ENCODE results near the gene TTN.
"Not testable (repeated sequence)": the region's sequence is repeated elsewhere in the genome, so short reads cannot be mapped to it uniquely, and the experiment has no call there.

The TTN gene

DNA sequence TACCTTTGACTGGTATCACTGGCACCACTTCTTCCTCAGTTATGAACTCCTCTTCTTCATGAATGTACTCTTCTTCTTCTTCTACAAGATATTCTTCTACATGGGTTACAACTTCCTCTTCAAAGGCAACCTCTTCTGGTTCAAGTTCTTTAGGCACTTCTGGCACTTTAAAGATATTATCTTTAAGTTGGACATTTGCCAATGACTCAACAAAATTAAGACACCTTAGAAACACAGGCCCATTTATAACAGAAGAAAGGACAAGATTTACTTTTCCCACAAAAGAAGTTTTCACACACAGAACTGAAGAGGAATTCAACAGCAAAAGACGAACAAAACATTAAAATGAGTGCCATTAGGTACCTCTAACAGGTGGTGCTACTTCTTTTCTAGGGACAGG lies 127.3 kb downstream of the TTN start:
- no peaks in the 10 kb centered on the region for H3K4me1 Mint-ChIP-seq
- no peak overlapping the region for H3K27ac Mint-ChIP-seq
- no peaks in the 10 kb centered on the region for H3K27me3 Mint-ChIP-seq
- H3K4me3 Mint-ChIP-seq = no peak overlapping the region
- peaks cover 5% of the 10 kb centered on the region for H3K9me3 Mint-ChIP-seq
- H3K36me3 Mint-ChIP-seq = peaks cover 30% of the 10 kb centered on the region

DNA sequence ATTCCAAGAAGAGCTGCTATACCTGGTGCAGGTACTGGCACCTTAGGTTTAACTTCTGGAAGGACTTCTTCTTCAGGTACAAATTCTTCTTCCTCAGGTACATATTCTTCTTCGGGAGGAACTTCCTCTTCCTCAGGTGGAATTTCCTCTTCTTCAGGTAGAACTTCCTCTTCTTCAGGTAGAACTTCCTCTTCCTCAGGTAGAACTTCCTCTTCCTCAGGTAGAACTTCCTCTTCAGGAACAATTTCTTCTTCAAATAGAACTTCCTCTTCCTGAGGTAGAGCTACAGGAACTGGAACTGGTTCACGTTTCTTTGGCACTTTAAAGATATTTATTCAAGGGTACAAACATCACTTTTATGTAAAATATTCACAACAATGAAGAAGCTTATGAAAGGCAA lies 129.6 kb downstream of the TTN start:
- H3K27ac Mint-ChIP-seq = peak overlapping the region; percentile 35
- no peak overlapping the region for H3K4me3 Mint-ChIP-seq
- H3K27me3 Mint-ChIP-seq = no peaks in the 10 kb centered on the region
- H3K9me3 Mint-ChIP-seq = peaks cover 5% of the 10 kb centered on the region
- no peaks in the 10 kb centered on the region for H3K4me1 Mint-ChIP-seq
- peaks cover 25% of the 10 kb centered on the region for H3K36me3 Mint-ChIP-seq

DNA sequence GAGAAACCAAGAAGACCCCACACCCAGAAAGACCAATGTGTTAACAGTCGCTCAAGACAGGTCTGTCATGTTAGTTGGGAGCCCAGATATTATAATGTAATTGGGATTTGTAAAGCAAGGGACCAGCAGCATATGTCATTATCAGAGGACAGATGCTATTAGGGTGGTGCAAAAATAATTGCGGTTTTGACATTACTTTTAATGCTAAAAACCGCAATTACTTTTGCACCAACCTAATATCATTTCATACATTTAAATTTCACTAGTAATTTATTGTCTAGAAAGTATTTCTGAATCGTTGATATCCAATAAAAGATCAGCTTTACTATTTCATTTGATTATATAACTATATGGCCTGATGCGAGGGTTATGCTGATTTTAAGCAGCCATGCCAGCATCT lies 131.2 kb downstream of the TTN start:
- H3K9me3 Mint-ChIP-seq = peaks cover 5% of the 10 kb centered on the region
- no peak overlapping the region for H3K27ac Mint-ChIP-seq
- peaks cover 23% of the 10 kb centered on the region for H3K36me3 Mint-ChIP-seq
- H3K4me1 Mint-ChIP-seq = no peaks in the 10 kb centered on the region
- no peaks in the 10 kb centered on the region for H3K27me3 Mint-ChIP-seq
- H3K4me3 Mint-ChIP-seq = no peak overlapping the region

DNA sequence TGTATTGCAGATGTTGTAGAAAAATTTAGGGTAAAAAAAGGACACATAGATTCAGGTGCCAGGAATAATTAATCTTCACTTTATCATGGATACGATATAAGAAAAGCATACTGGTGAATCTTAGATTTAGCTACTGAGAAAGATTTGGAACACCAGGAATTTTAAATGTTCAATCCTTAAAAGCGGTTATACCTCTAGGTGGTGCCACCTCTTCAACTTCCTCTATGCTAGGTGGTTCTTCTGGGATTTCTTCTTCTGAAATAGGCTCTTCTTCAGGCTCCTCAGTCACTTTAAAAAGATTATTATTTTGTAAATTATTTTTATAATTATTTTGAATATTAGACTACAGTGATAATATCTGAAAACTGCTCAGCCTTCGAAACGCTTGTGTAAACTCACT lies 133.1 kb downstream of the TTN start:
- H3K4me3 Mint-ChIP-seq = no peak overlapping the region
- H3K4me1 Mint-ChIP-seq = no peaks in the 10 kb centered on the region
- H3K36me3 Mint-ChIP-seq = peaks cover 21% of the 10 kb centered on the region
- H3K27me3 Mint-ChIP-seq = no peaks in the 10 kb centered on the region
- H3K9me3 Mint-ChIP-seq = peaks cover 5% of the 10 kb centered on the region
- H3K27ac Mint-ChIP-seq = no peak overlapping the region

DNA sequence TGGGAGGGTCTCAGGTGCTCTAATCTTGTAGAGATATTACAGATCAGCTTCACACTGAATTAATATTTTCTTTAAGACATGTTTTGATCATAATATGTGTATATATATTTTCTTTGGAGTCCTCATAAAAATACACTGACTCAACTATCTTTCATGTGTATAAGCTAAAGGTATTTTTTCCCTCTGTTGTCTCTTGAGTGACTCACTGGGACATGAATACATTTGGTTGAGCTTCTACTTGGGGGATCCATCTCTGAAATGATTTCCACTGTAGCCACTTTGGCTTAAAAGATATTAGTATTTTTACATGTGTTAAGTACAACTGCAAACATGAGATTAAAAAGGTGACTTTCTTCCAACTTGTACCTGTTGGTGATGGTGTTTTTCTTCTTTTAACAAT lies 140.8 kb downstream of the TTN start:
- no peaks in the 10 kb centered on the region for H3K4me1 Mint-ChIP-seq
- H3K36me3 Mint-ChIP-seq = peaks cover 3% of the 10 kb centered on the region
- H3K27ac Mint-ChIP-seq = no peak overlapping the region
- no peaks in the 10 kb centered on the region for H3K27me3 Mint-ChIP-seq
- no peak overlapping the region for H3K4me3 Mint-ChIP-seq
- no peaks in the 10 kb centered on the region for H3K9me3 Mint-ChIP-seq

DNA sequence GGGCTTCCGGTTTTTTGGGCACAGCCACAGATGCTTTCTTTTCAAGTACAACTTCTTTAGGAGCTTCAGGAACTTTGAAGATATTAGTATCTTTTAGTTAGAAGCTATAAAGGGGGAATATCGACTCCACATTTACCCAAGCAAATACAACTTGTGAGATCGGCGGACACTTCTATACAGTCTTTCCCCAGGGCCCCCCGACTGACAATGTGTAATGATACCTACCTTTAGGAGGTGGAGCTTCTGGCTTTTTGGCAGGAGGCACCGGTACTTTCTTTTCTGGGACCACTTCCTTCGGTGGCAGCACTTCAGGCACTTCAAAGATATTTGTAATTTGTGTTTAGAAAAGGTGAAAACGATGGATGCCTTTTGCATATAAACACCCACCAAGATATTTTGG lies 148.7 kb downstream of the TTN start:
- H3K27me3 Mint-ChIP-seq = not testable (repeated sequence)

DNA sequence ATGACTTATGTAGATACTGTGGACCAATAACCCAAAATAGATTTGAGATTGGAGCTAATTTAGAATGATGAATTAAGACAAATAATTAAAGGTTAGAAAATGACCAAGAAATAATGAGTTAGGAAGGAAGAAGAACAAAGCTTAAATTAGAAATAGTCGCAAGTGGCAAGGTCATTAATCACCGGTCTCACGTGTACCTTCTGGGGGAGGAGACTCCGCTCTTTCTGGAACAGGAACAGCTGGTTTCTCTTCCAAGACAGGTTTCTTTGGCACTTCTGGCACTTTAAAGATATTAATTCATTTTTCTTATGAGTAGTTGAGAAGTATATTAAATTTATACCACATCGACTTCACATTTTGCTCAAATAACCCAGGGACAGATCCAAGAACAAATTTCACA lies 156.7 kb downstream of the TTN start:
- H3K4me1 Mint-ChIP-seq = no peaks in the 10 kb centered on the region
- peaks cover 14% of the 10 kb centered on the region for H3K36me3 Mint-ChIP-seq
- H3K9me3 Mint-ChIP-seq = no peaks in the 10 kb centered on the region
- no peak overlapping the region for H3K27ac Mint-ChIP-seq
- H3K27me3 Mint-ChIP-seq = no peaks in the 10 kb centered on the region
- H3K4me3 Mint-ChIP-seq = no peak overlapping the region

More for the DNA sequence above, 148.7 kb downstream of the TTN start:
- H3K27ac Mint-ChIP-seq, H3K4me3 Mint-ChIP-seq, H3K4me1 Mint-ChIP-seq, H3K36me3 Mint-ChIP-seq, H3K9me3 Mint-ChIP-seq: not testable (repeated sequence)

DNA sequence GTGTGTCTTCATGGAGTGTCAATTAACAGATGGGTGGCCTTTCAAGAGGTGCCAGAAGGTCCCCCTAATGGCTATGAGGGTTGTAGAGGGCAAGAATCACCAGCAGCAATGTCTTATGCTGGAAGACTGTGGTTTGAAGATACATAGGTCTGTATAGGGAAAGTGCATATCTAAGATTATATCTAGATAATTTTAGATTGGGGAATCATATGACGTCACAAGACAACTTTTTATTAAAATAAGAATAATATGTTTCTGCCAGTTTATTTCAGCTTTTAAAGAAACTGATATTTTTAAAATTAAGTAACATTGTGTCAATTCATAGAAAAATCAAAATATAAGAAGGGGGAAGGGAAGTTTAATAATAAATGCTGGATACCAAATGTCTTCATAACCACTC lies 162.3 kb downstream of the TTN start:
- Mint-ChIP-seq H3K4me1 (no peaks in the 10 kb centered on the region), H3K9me3 (no peaks in the 10 kb centered on the region), H3K36me3 (peaks cover 17% of the 10 kb centered on the region), H3K27me3 (no peaks in the 10 kb centered on the region), H3K27ac (no peak overlapping the region), H3K4me3 (no peak overlapping the region)

DNA sequence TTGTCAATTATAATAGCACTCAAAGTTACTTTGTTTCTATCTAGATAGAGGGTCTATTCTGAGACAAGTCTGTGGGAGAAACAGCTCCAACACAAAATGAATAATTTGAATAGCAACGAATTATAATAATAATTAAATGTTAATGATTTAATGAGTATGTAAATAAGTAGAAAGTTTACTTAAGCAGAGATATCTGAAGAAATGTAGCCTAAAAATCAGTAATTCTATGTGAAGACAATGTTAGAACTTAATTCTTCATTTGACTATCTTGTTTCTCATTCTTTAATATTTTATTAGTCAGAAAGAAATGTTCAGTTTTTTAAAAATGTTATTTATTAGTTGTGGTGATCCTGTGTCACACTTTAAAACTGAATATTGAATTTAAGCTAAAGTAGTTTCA lies 165.7 kb downstream of the TTN start:
- Mint-ChIP-seq H3K4me1 (no peaks in the 10 kb centered on the region), H3K9me3 (no peaks in the 10 kb centered on the region)

DNA sequence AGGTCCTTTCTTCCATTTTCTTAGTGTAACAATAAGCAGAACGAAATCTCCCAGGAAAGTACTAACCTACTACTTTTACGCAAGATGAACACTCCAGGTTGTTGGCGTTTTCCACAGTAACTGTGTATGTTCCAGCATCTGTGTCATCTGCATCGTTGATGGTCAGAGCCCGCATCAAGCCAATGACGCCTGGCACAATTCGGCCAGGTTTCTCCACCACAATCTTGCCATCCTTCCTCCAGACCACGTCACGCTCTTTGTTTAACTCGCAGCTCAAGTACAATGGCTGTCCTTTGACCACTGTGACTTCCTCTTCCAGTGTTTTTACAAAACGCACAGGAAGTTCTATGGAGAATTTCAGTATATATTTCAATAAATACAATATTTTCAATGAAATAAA lies 171.3 kb downstream of the TTN start:
- H3K27me3 Mint-ChIP-seq = no peaks in the 10 kb centered on the region
- H3K9me3 Mint-ChIP-seq = no peaks in the 10 kb centered on the region
- H3K27ac Mint-ChIP-seq = no peak overlapping the region
- H3K4me1 Mint-ChIP-seq = no peaks in the 10 kb centered on the region
- no peak overlapping the region for H3K4me3 Mint-ChIP-seq
- peaks cover 13% of the 10 kb centered on the region for H3K36me3 Mint-ChIP-seq

More for the DNA sequence above, 165.7 kb downstream of the TTN start:
- peaks cover 16% of the 10 kb centered on the region for H3K36me3 Mint-ChIP-seq
- H3K27ac Mint-ChIP-seq = no peak overlapping the region
- H3K27me3 Mint-ChIP-seq = no peaks in the 10 kb centered on the region
- no peak overlapping the region for H3K4me3 Mint-ChIP-seq

DNA sequence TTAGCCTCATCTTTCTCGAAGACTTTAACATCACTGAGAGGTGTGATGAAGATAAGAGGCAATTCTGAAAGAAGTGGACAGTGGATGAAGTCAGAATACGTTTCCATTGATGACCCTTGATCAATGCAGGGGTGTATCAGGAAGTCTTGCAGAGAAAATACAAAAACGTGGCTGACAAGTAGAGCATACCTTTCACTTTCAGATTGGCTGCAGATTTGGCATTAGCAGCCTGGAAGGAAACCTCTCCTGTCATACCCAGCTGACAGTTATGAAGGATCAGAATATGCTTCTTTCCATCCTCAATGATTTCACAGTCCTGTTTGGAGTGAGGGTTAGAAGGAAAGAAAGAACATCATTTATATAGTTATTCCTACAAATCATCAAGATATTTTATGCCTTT lies 174.5 kb downstream of the TTN start:
- Mint-ChIP-seq H3K4me1 (no peaks in the 10 kb centered on the region), H3K9me3 (no peaks in the 10 kb centered on the region), H3K27ac (no peak overlapping the region), H3K4me3 (no peak overlapping the region), H3K27me3 (no peaks in the 10 kb centered on the region), H3K36me3 (peaks cover 13% of the 10 kb centered on the region)

DNA sequence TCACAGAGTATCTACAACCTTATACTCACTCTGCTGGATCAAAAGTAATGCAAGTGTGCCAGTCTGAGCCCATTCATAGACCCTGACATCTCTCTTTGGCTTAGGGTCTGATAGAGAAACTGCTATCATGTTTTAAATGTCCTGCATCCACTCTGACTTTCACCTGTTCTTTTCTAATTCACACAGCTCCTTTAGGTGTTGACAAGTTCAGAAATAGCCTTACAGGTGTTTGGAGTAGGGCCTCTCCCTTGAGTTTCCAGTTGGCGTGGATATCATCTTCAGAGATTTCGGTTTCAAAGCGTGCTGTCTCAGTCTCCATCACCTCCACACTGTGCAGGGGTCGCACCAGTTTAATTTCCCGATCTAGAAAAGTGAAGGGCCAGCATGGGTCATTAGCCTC lies 176.6 kb downstream of the TTN start:
- no peaks in the 10 kb centered on the region for H3K4me1 Mint-ChIP-seq
- no peak overlapping the region for H3K4me3 Mint-ChIP-seq
- no peak overlapping the region for H3K27ac Mint-ChIP-seq
- peaks cover 13% of the 10 kb centered on the region for H3K36me3 Mint-ChIP-seq
- no peaks in the 10 kb centered on the region for H3K9me3 Mint-ChIP-seq
- H3K27me3 Mint-ChIP-seq = no peaks in the 10 kb centered on the region

DNA sequence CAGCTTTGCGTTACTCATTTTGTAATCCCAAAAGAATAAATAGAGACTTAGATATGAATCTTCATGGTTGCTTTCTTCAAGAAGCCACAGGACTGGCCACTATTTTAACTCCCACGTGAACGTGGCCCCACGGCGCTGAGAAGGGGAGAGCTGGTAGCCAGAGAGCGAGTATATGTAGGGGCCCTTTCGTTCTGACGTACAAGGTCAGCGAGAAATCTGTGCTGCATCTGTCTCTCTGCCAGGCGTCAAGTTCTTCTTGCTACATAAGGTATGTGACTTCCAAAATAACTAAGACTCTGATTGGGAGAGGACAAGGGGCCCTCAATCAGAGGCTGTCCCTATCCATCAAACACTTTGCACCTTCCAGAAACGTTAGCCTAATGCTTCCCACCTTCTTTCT lies 177.8 kb downstream of the TTN start:
- H3K36me3 Mint-ChIP-seq = peaks cover 13% of the 10 kb centered on the region
- no peaks in the 10 kb centered on the region for H3K9me3 Mint-ChIP-seq
- no peaks in the 10 kb centered on the region for H3K4me1 Mint-ChIP-seq
- H3K4me3 Mint-ChIP-seq = no peak overlapping the region
- H3K27ac Mint-ChIP-seq = peak overlapping the region; percentile 69
- no peaks in the 10 kb centered on the region for H3K27me3 Mint-ChIP-seq

DNA sequence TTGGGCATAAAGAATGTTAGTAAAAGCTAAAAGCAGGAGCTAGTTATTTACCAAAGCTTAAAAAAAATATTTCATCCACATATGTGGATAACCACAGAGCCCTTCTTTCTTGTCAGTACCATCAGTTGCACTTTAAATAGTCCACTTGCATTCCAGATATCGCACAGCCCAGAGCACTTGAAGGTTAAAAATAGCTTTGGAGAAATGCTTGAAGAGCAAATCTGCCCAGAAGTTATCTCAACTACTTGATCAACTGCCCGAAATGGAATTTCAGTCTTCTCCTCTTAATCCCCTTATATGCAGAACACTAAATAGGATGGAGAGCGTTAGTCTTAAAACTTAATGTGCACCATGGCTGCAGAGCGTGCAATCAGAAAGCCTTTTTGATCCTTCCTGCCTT lies 178.6 kb downstream of the TTN start:
- H3K4me1 Mint-ChIP-seq = no peaks in the 10 kb centered on the region
- no peak overlapping the region for H3K27ac Mint-ChIP-seq
- H3K27me3 Mint-ChIP-seq = no peaks in the 10 kb centered on the region
- peaks cover 19% of the 10 kb centered on the region for H3K36me3 Mint-ChIP-seq
- H3K4me3 Mint-ChIP-seq = no peak overlapping the region
- no peaks in the 10 kb centered on the region for H3K9me3 Mint-ChIP-seq

DNA sequence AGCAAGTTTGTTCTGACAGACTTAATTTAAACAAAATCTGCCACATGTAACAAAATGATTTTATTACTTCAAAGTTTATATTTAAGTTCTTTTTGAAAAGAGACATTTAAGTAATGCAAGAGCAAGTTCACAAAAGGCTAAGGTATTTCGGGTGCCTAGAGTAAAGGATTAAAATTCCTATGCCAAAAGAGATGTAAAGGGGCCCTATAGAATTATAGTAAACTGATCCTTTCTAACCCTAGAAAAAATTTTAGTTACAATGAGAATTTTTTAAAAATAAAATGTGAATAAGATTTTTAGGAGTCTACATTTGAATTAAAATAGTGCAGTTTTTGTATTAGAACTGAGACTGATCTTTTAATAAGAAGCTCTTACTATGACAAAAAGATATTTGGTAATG lies 179.8 kb downstream of the TTN start:
- no peaks in the 10 kb centered on the region for H3K27me3 Mint-ChIP-seq
- H3K36me3 Mint-ChIP-seq = peaks cover 21% of the 10 kb centered on the region
- no peaks in the 10 kb centered on the region for H3K4me1 Mint-ChIP-seq
- H3K9me3 Mint-ChIP-seq = no peaks in the 10 kb centered on the region
- no peak overlapping the region for H3K27ac Mint-ChIP-seq
- H3K4me3 Mint-ChIP-seq = no peak overlapping the region

DNA sequence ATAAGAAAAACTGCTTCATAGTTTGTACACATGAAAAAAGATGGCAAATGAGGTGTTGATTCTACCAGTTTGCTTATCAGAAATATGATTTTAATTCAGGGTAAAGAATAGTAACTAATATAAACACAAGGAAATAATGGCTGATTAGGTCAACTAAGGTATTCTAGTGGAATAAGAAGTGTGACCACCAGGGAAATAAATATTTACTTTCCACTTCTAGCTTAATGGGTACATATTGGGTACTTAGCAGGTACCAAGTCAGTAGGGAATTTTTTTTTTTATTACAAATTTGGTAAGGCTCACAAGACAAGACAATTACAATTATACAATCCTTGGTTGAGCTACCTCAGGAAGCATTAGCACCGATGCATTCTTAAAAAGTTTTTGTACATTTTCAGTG lies 191.3 kb downstream of the TTN start:
- H3K4me1 Mint-ChIP-seq = no peaks in the 10 kb centered on the region
- H3K27ac Mint-ChIP-seq = no peak overlapping the region
- H3K9me3 Mint-ChIP-seq = no peaks in the 10 kb centered on the region
- no peak overlapping the region for H3K4me3 Mint-ChIP-seq
- no peaks in the 10 kb centered on the region for H3K27me3 Mint-ChIP-seq
- H3K36me3 Mint-ChIP-seq = peaks cover 34% of the 10 kb centered on the region

DNA sequence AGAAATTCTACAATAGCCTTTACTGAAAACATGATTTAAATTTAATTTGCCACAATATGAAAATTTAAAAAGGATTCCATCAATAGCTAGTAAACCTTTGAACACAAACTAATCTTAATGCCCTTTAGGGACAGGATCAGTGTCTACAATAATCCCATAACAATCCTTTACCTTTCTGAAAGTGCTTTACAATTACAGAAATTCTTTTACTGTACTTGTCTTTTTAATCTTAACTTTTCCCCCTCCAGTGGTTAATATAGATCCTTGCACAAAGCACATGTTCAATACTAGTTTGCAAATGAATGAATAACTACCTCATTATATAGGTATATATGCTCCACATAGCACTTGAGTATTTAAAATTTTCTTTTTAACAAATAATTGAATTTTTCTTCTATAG lies 204.3 kb downstream of the TTN start:
- Mint-ChIP-seq H3K9me3 (no peaks in the 10 kb centered on the region), H3K36me3 (peaks cover 36% of the 10 kb centered on the region), H3K4me1 (no peaks in the 10 kb centered on the region), H3K27ac (no peak overlapping the region), H3K27me3 (no peaks in the 10 kb centered on the region), H3K4me3 (no peak overlapping the region)

DNA sequence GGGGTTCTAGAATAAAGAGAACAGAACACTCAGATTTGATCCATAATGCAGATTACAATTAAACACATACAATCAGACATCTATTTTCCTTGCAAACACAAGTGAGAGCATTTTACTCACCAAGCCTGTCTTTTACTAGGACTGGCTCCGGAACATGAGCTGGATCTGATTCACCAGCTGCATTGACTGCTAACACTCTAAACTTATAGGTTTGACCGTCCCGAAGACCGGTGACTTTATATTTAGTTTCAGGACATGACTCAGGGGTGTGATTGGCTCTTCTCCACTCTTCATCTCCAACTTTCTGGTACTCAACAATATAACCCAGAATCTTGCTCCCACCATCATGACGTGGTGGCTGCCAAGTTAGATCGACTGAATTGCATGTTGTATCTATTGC lies 214.6 kb downstream of the TTN start:
- H3K36me3 Mint-ChIP-seq = peaks cover 55% of the 10 kb centered on the region
- H3K4me3 Mint-ChIP-seq = no peak overlapping the region
- no peaks in the 10 kb centered on the region for H3K9me3 Mint-ChIP-seq
- H3K27ac Mint-ChIP-seq = no peak overlapping the region
- no peaks in the 10 kb centered on the region for H3K4me1 Mint-ChIP-seq
- H3K27me3 Mint-ChIP-seq = no peaks in the 10 kb centered on the region
